Prostate gland (tissue), 2 donors: ENCODE results near the gene UST. TPM values are rescaled to one million over a fixed set of nuclear protein-coding genes. Genes with fewer than 3 reads are reported as not detected.

ENCODE experiments used
- DNase-seq: peaks from one replicate; pipeline ENCODE4 v3.0.0-alpha.2; 2019; ENCODE audit warnings: low spot score
- H3K27ac ChIP-seq, 2 donors: fragments of 200-600 bp; sonication (generic); 2 replicates each; pipeline ENCODE4 v1.5.1; 2017 to 2019
- H3K27me3 ChIP-seq: fragments of 200-600 bp; sonication (generic); replicated peaks from 2 replicates; pipeline ENCODE4 v1.5.1; 2019; ENCODE audit not compliant: insufficient read depth
- H3K36me3 ChIP-seq, 2 donors: fragments of 200-600 bp; sonication (generic); 1 replicate in 1 of 2; 2 replicates in 1 of 2; pipeline versions ENCODE4 v1.5.1 to v1.8.1; 2017 to 2019
- H3K4me1 ChIP-seq: fragments of 200-600 bp; sonication (generic); replicated peaks from 2 replicates; pipeline ENCODE4 v1.5.1; 2019
- H3K4me3 ChIP-seq, 2 donors: fragments of 200-600 bp; sonication (generic); 2 replicates each; pipeline ENCODE4 v1.5.1; 2017 to 2019
- H3K9me3 ChIP-seq: fragments of 200-600 bp; sonication (generic); 2 replicates; pipeline ENCODE4 v1.5.1; 2017
- POLR2A ChIP-seq: fragments of 450-650 bp; IDR thresholded peaks from one replicate; pipeline ENCODE4 v1.6.1; 2016; ENCODE audit warnings: antibody characterized with exemption, mild to moderate bottlenecking
- POLR2AphosphoS5 ChIP-seq: sonication (generic); formaldehyde crosslinking; IDR thresholded peaks from one replicate; pipeline ENCODE4 v1.6.1; 2017; ENCODE audit warnings: antibody characterized with exemption
- WGBS: methylation state at CpG from one replicate; pipeline ENCODE4 v1.1.5; 2018; 5-methylcytosine and 5-hydroxymethylcytosine counted together
- intact Hi-C: fragments of 100-400 bp; cut with DNase I; formaldehyde crosslinking; loops from one replicate; pipeline ENCODE4 v1.14.2; 2022
- total RNA-seq, 2 donors: library from RNA; depleted of rRNA; stranded (reverse); fragments of >200 nt; gene quantifications; one replicate each; pipeline ENCODE4 v1.1.0, GENCODE V29; 2016
- TF ChIP-seq, protein P1 (sequence below), 4 experiments: fragments of 200-600 bp in 2 of 4; fragments of 450-650 bp in 2 of 4; sonication (generic) in 2 of 4; IDR thresholded peaks; 1 replicate in 3 of 4; 2 replicates in 1 of 4; pipeline ENCODE4 v1.5.1; 2016 to 2019; ENCODE audit warnings: antibody characterized with exemption in 4 of 4, mild to moderate bottlenecking in 2 of 4, moderate library complexity in 2 of 4

The UST gene
- total RNA-seq, 2 donors from 2014 or later: 6.6 to 12.9 TPM

DNA sequence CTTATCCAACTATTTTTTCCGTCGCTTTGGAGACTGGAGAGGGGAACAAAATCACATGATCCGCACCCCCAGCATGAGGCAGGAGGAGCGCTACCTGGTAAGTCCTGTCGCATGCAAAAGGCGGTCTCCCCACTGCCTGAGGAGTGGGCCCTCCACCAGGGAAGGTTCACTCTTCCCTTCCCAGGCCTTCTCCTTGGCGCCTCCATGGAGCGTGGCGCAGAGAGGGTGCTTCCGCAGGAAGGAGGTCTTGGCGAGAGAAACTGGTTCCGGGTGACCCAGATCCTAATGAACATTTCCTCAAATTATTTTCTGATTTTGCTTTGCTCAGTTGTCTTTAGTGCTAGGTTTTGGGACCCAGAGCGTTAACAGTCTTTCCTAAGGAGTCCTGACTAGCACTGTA, 217.6 kb downstream of the UST start:
- Histone ChIP-seq H3K4me1 (no peaks in the 10 kb centered on the region), H3K4me3 (no peak overlapping the region), H3K27me3 (no peaks in the 10 kb centered on the region), H3K27ac (no peak overlapping the region), H3K9me3 (no peaks in the 10 kb centered on the region), H3K36me3 (no peaks in the 10 kb centered on the region)
- TF ChIP-seq POLR2A (no peak), POLR2AphosphoS5 (no peak)
- TF ChIP-seq, protein P1, sequence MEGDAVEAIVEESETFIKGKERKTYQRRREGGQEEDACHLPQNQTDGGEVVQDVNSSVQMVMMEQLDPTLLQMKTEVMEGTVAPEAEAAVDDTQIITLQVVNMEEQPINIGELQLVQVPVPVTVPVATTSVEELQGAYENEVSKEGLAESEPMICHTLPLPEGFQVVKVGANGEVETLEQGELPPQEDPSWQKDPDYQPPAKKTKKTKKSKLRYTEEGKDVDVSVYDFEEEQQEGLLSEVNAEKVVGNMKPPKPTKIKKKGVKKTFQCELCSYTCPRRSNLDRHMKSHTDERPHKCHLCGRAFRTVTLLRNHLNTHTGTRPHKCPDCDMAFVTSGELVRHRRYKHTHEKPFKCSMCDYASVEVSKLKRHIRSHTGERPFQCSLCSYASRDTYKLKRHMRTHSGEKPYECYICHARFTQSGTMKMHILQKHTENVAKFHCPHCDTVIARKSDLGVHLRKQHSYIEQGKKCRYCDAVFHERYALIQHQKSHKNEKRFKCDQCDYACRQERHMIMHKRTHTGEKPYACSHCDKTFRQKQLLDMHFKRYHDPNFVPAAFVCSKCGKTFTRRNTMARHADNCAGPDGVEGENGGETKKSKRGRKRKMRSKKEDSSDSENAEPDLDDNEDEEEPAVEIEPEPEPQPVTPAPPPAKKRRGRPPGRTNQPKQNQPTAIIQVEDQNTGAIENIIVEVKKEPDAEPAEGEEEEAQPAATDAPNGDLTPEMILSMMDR (IDR thresholded peaks at IDR 0.05): no peak
- DNase-seq: no peak
- 98% methylated on average over 13 of the region's 13 CpGs for WGBS
- intact Hi-C loops: loop anchor here (5.0 kb wide), 1 partner anchor 382 kb away; no protein-coding TSS in a partner anchor

DNA sequence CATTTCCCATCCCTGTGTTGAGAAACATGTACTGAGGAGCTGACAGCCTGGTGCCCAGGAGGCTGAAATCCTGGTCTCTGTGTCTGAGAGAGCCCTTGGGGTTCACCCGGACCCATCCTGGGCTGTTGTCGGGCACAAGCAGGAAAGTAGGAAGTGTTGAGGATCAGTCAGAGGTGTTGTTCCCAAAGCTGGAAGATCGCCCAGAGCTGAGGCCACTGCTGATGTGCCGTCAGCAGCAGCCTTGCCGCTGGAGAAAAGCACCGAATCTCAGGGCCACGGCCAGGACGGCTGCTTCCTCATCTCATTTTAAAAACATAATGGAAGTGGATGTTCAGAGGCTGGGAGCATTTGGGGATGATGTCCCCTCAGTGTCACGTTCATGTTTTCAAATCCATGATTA, 218.5 kb downstream of the UST start:
- H3K27ac ChIP-seq: no peak overlapping the region
- no peak for DNase-seq
- intact Hi-C loops: no loop called here
- no peaks in the 10 kb centered on the region for H3K36me3 ChIP-seq
- no peaks in the 10 kb centered on the region for H3K27me3 ChIP-seq
- TF ChIP-seq POLR2A: no peak
- TF ChIP-seq, protein P1 (IDR thresholded peaks at IDR 0.05): no peak
- no peak for TF ChIP-seq POLR2AphosphoS5
- no peaks in the 10 kb centered on the region for H3K9me3 ChIP-seq
- H3K4me1 ChIP-seq: no peaks in the 10 kb centered on the region
- WGBS: 82% methylated on average over 9 of the region's 9 CpGs
- H3K4me3 ChIP-seq: no peak overlapping the region

- H3K4me3 ChIP-seq: no peak overlapping the region
- 52% methylated on average over 4 of the region's 4 CpGs for WGBS
- intact Hi-C loops: no loop called here
These were observed 220.2 kb downstream of the UST start for GRCh38 chr6:148967011-148967520.

DNA sequence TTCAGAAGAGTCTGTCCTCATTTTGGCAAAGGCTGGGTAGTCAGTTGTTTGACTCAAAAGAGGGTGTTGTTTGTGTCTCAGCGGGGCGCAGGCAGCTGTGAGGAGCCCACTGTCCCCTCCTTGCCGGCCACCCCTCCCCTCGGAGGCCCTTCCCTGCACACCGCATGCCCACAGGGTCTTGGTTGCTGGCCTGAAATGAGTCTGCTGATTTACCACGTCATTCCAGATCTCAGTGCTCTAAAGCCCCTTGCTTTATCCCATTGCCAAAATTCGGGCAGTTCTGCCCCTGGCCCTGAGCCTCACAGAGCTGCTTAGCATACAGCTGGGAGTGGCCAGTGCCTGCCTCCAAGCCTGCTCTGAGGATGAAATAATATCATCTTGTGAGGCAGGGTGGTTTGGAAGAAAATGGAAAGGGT, 220.7 kb downstream of the UST start:
- TF ChIP-seq, protein P1 (IDR thresholded peaks at IDR 0.05): no peak
- TF ChIP-seq POLR2A (no peak), POLR2AphosphoS5 (no peak)
- Histone ChIP-seq H3K9me3 (no peaks in the 10 kb centered on the region), H3K27me3 (no peaks in the 10 kb centered on the region), H3K4me3 (no peak overlapping the region), H3K27ac (no peak overlapping the region), H3K36me3 (no peaks in the 10 kb centered on the region), H3K4me1 (no peaks in the 10 kb centered on the region)
- DNase-seq: no peak
- intact Hi-C loops: no loop called here
- WGBS: 65% methylated on average over 7 of the region's 7 CpGs

More at GRCh38 chr6:148967011-148967520, 220.2 kb downstream of the UST start:
- no peak overlapping the region for H3K27ac ChIP-seq
- H3K36me3 ChIP-seq: no peaks in the 10 kb centered on the region
- TF ChIP-seq POLR2A (no peak), POLR2AphosphoS5 (no peak)
- TF ChIP-seq, protein P1 (IDR thresholded peaks at IDR 0.05): no peak
- no peaks in the 10 kb centered on the region for H3K4me1 ChIP-seq
- no peaks in the 10 kb centered on the region for H3K9me3 ChIP-seq
- H3K27me3 ChIP-seq: no peaks in the 10 kb centered on the region
- DNase-seq: no peak

DNA sequence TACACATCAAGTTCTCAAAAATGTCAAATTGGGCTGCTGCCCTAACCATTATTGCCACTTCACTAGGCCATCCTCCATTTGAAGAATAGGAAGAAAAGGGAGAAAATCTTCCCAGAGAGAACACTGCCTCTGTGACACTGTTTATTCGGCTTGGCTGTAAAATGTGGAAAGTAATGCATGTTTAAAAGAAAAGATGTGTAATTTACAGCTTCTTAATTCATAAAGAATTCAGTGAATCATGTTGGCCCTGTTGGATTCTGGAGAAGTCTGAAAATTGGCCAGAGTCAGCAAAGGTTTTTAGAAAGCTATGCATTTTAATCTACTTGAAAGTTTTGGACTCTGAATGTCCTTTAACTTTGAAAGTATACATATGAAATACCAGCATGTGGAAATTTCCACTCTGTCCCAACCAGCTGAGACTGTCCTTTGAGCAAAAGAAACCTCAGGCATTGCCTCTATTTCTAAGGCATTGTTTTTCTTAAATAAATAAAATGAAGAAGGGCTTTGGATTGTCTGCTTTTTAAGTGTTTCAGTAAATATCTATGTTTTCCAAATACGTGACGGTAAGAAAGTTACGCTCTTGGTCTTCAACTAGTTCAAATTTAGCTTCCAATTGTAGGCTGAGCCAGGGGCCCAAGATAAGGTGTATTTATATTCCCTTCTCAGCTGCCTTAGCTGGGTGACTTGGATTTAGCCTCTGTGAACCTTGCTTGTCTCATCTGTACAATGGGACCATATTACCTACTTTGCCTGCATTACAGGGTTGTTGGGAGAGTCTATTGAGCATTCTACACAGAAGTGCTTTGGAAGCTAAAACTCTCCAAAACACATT, 222.2 kb downstream of the UST start:
- Histone ChIP-seq H3K27me3 (no peaks in the 10 kb centered on the region), H3K27ac (no peak overlapping the region), H3K4me3 (no peak overlapping the region), H3K36me3 (no peaks in the 10 kb centered on the region), H3K9me3 (no peaks in the 10 kb centered on the region), H3K4me1 (no peaks in the 10 kb centered on the region)
- 87% methylated on average over 4 of the region's 4 CpGs for WGBS
- TF ChIP-seq, protein P1 (IDR thresholded peaks at IDR 0.05): no peak
- TF ChIP-seq POLR2A (no peak), POLR2AphosphoS5 (no peak)
- intact Hi-C loops: no loop called here
- DNase-seq: no peak
